Heart left ventricle (tissue), 13 donors: ENCODE data around the gene ADAM21.
"Not testable (repeated sequence)": the region's sequence is repeated elsewhere in the genome, so short reads cannot be mapped to it uniquely, and the experiment has no call there.

Experiments used
- CTCF ChIP-seq, 12 donors: fragments of 200-600 bp; sonication (generic) in 4 of 12; IDR thresholded peaks; one replicate each; pipeline versions ENCODE4 v1.5.0 to v1.8.0; 2018 to 2022; ENCODE audit warnings: antibody characterized with exemption in 12 of 12, mild to moderate bottlenecking in 5 of 12
- POLR2A ChIP-seq, 2 donors: fragments of 450-650 bp; IDR thresholded peaks; one replicate each; pipeline ENCODE4 v1.6.1; 2017; ENCODE audit warnings: antibody characterized with exemption in 2 of 2, mild to moderate bottlenecking in 2 of 2, moderate library complexity in 2 of 2
- donor health status: ischemic (EF 13 %, LVEDD 7.1; RV severe dilation, severe dysfunction).
- donor health status: DM: no; HTN: yes; CAD: no.
- donor health status: DM: no; HTN: no; CAD: no.
- donor health status: ischemic (EF 25% LVEDD 6.9; RV normal size, moderate dysfunction).
- donor health status: ischemic (EF 25% LVEDD 5.7; RV mildly dilated, moderate dysfunction).
- donor health status: ischemic (EF 35%, LVEDD 5.7; RV mildly dilated, moderate dysfunction).
- donor health status: nonischemic (EF 11% LVEDD 7.7; RV severe dilation, severe dysfunction).
- donor health status: DM: yes; HTN: yes; CAD: no.
- donor health status: PGD.
- donor health status: ischemic (EF 29% LVEDD 5.4; RV normal size, mild dysfunction).
- donor health status: nonischemic (EF 23%, LVEDD 6.1; RV moderate dilation, normal function).

GRCh38 chr14:70475459-70475858 lies 23.5 kb downstream of the ADAM21 start:
- not testable (repeated sequence) for TF ChIP-seq CTCF, POLR2A (IDR thresholded peaks at IDR 0.05)
